Measurements from ENCODE around the gene NAPB. TPM values are rescaled to one million over a fixed set of nuclear protein-coding genes. Genes with fewer than 3 reads are reported as not detected.
A peak's percentile ranks its signal among the peaks of the same experiment; 100 is the strongest.

Gene NAPB
- total RNA-seq, 1 donor from 2014 or later = 74.1 TPM

DNA sequence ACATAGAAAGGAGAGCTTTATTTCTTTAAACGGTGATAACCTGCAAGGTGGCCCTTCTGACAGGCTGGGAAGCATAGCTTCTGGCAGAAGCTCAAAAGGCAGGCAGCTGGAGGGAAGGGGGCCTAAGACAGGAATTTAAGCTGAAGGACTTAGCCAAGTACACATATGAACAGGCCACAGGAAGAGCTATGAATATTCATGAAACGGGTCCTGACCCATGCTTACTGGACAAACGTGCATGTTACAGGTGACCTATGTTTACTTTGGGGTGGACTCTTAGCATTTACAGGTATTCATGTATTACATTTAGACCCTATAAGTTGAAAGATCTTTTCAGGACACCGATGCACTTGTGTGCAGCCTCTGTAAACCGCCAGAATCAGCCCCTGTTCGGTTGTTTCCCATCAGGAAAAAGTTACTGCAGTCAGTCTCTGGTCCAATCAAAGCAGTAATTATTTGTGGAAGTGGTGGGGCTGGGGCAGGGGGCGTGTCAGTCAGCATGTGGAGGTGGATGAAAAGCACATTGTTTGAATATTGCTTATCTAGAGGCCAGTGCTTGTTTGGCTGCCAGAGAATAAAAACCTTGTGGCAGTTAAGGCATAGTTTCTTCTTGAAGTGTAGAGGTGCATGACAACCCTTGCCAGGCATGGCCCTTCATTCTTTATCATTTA lies 62.2 kb downstream of the NAPB start:
- peaks cover 14% of the 10 kb centered on the region for H3K4me1 Mint-ChIP-seq (ENCODE audit: low read depth, unreplicated experiment)
- H3K9me3 Mint-ChIP-seq (ENCODE audit: unreplicated experiment) = peaks cover 10% of the 10 kb centered on the region
- H3K4me3 Mint-ChIP-seq (ENCODE audit: unreplicated experiment) = peak overlapping the region; percentile 71
- peak overlapping the region; percentile 39 for H3K27ac Mint-ChIP-seq (ENCODE audit: unreplicated experiment)
- H3K36me3 Mint-ChIP-seq (ENCODE audit: unreplicated experiment) = peaks cover 2% of the 10 kb centered on the region
- peaks cover 1% of the 10 kb centered on the region for H3K27me3 Mint-ChIP-seq (ENCODE audit: unreplicated experiment)
- DNase-seq = no peak
- TF ChIP-seq, protein P1, sequence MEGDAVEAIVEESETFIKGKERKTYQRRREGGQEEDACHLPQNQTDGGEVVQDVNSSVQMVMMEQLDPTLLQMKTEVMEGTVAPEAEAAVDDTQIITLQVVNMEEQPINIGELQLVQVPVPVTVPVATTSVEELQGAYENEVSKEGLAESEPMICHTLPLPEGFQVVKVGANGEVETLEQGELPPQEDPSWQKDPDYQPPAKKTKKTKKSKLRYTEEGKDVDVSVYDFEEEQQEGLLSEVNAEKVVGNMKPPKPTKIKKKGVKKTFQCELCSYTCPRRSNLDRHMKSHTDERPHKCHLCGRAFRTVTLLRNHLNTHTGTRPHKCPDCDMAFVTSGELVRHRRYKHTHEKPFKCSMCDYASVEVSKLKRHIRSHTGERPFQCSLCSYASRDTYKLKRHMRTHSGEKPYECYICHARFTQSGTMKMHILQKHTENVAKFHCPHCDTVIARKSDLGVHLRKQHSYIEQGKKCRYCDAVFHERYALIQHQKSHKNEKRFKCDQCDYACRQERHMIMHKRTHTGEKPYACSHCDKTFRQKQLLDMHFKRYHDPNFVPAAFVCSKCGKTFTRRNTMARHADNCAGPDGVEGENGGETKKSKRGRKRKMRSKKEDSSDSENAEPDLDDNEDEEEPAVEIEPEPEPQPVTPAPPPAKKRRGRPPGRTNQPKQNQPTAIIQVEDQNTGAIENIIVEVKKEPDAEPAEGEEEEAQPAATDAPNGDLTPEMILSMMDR (IDR thresholded peaks at IDR 0.05; ENCODE audit: partially characterized antibody, unreplicated experiment) = no peak

DNA sequence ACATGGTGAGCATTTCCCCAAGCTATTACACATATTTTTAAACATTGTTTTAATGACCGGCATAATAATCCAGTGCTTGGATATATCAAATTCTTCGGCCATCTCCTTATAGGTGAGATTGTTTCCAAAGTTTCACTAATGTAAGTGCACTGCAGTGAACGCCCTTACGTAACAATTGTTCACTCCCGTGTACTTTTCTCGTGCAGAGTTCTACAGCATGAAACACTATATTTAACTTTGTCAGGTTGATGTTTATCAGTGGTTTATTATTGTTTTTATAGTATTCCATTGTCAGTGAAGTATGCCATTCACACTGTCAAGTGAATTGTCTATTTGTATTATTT lies 62.8 kb downstream of the NAPB start:
- Mint-ChIP-seq H3K27ac (ENCODE audit: unreplicated experiment) (no peak overlapping the region), H3K4me1 (ENCODE audit: low read depth, unreplicated experiment) (peaks cover 12% of the 10 kb centered on the region), H3K4me3 (ENCODE audit: unreplicated experiment) (peak overlapping the region; percentile 71), H3K9me3 (ENCODE audit: unreplicated experiment) (peaks cover 10% of the 10 kb centered on the region), H3K36me3 (ENCODE audit: unreplicated experiment) (no peaks in the 10 kb centered on the region), H3K27me3 (ENCODE audit: unreplicated experiment) (peaks cover 1% of the 10 kb centered on the region)
- TF ChIP-seq, protein P1 (IDR thresholded peaks at IDR 0.05; ENCODE audit: partially characterized antibody, unreplicated experiment) = no peak
- no peak for DNase-seq

DNA sequence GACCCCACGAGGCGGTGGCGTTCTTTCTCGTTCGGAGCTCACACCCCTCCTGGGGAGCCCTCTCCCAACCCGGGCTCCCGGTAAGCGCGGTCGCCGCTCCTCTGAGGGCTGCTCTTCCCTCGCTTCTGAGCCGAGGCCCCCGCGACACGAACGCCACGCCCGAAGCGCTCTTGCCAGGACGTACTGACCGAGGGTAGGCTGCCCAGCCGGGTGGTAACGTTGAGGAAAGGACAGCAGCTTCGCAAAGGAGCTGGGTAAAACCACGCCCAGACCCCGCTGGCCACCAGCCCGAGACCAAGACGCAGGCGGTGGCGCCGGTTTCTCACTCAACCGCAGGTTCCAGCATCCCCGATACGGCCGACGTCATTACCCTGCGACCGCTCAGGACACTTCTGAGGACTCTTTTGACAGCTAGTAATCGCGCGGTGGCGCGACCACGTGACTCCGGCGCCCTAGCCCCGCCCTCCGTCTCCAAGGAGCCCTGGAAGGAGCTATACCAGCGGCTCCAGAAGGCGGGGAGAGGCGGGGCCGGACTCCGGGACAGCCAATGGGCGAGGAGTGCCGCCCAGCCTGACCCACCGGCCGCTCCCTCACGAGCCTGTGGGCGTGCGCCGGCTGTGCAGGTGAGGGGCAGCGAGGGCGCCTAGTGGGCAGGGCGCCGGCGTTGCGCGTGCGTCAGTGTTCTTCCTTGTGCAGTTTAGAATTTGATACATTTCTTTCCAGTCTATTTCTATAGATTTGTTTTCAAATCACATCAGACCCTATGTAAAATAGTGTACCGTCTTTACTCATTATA lies 63.3 kb downstream of the NAPB start:
- Mint-ChIP-seq H3K36me3 (ENCODE audit: unreplicated experiment) (no peaks in the 10 kb centered on the region), H3K4me3 (ENCODE audit: unreplicated experiment) (peak overlapping the region; percentile 86), H3K4me1 (ENCODE audit: low read depth, unreplicated experiment) (peaks cover 8% of the 10 kb centered on the region), H3K27ac (ENCODE audit: unreplicated experiment) (peak overlapping the region; percentile 83), H3K9me3 (ENCODE audit: unreplicated experiment) (peaks cover 7% of the 10 kb centered on the region), H3K27me3 (ENCODE audit: unreplicated experiment) (peaks cover 1% of the 10 kb centered on the region)
- peak; percentile 100 for DNase-seq
- TF ChIP-seq, protein P1 (IDR thresholded peaks at IDR 0.05; ENCODE audit: partially characterized antibody, unreplicated experiment) = no peak

DNA sequence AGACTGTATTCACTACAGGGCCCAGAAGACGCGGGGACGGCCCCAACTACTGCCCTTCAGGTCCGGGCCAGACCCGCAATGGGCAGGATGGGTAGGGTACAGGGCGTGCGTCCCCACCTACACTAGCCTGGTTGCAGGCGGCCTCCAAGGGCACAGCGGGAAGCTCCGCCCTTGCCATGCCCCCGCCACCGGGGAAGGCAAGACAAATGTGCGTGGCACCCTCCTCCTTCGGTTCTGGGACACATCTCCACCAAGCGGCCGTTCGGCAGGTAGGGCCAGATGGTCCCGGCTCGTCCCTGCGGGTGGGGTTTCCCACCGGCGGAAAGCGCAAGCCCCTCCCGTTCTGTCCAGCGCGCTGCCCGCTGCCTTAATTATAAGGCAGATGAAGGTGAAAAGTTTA lies 65.1 kb downstream of the NAPB start:
- Mint-ChIP-seq H3K4me1 (ENCODE audit: low read depth, unreplicated experiment) (peaks cover 10% of the 10 kb centered on the region), H3K4me3 (ENCODE audit: unreplicated experiment) (no peak overlapping the region), H3K36me3 (ENCODE audit: unreplicated experiment) (no peaks in the 10 kb centered on the region), H3K27ac (ENCODE audit: unreplicated experiment) (no peak overlapping the region), H3K9me3 (ENCODE audit: unreplicated experiment) (peaks cover 13% of the 10 kb centered on the region), H3K27me3 (ENCODE audit: unreplicated experiment) (peaks cover 1% of the 10 kb centered on the region)
- no peak for DNase-seq
- TF ChIP-seq, protein P1 (IDR thresholded peaks at IDR 0.05; ENCODE audit: partially characterized antibody, unreplicated experiment) = no peak

Data from glutamatergic neuron (in vitro differentiated cells).